ENCODE data around the gene CRYGN.

CRYGN gene

GRCh38 chr7:151439855-151440798 lies at the start of gene CRYGN:
Gene CRYGN (minus strand): TSS chr7:151440141. CDS start chr7:151439917, 224 bp downstream.
- DNase-seq: no peak

GRCh38 chr7:151489498-151489897 lies 49.6 kb upstream of the CRYGN start:
- no peak for DNase-seq

GRCh38 chr7:151488096-151488495 lies 48.2 kb upstream of the CRYGN start:
- DNase-seq: no peak

DNA sequence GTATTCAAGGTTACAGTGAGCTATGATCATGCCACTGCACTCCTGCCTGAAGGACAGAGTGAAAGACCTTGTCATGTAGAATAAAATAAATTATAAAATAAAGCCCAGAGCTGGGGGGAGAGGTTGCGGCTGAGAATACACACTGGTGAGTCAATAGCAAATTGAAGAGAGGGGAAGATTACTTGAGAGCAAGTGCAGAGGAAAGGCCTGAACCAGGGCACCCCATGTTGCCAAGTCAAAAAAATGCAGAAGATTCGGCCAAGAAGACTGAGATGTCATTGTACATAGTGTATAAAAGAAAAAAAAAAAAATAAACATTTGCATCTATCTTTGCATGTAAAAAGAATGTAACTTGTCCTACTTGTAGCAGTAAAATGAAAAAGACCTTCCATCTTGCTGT lies 47.3 kb upstream of the CRYGN start:
- DNase-seq: no peak

DNA sequence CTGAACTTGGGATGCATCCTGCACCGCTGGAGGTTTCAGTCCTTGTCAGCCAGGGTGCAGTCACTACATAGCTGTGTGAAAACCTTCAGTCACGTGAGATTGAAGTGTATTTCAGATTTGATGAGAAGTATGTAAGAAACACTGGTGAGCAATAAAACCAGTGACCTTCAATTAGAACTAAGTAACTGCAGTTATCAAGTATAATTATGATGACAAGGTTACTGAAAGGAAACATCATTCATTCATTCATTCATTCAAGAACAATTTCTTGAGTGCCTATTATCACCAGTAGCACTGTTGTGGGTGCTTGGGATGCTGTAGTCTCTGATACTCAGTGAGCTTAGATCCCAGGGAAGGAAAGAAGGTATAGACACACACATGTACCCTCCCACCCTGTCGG lies 46.1 kb upstream of the CRYGN start:
- no peak for DNase-seq

DNA sequence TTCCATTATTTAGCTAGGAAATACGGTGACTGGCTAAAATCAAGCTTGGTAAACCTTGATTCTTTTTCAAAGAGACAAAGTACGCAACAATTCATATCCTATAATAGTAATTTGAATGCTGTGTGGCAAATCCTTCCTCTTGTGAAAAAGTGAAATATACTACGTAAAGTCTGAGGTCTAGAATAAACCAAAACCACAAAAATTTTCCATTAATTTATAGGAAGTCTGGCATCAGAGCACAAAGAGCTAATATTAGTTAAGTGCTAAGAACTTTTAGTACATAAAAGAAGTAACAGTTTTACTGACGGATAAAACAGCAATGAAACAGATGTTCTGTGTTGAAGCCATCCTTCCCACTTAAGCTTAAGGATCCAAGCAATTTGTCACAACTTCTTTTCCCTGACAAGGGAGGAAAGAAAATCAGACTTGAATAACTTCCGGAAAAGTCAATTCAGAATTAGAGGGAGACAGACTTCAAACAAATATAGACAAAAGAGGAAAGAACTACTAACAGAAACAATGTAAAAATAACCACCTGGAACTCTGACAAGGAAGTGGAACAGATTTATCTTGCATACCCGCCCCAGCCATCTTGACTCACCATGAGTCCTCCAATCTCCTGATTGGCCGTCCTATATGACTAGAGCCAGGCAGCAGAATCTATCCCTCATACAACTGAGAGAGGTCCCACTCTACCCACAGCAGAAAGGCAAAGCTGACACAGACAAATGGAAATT lies 45.2 kb upstream of the CRYGN start:
- no peak for DNase-seq

DNA sequence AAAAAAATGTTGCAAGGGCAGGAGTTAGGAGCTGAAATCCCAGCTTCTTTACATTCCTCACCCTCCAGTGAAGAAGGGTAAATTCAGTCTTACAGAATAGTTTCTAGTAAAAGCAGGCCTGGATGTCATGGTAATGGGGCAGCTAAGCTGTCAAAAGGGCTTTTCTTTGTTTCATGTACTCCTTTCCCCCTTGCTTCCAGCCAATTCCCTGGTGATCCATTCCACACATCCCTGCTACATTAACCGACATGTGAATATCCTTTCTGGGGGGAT lies 43.7 kb upstream of the CRYGN start:
- DNase-seq: no peak

DNA sequence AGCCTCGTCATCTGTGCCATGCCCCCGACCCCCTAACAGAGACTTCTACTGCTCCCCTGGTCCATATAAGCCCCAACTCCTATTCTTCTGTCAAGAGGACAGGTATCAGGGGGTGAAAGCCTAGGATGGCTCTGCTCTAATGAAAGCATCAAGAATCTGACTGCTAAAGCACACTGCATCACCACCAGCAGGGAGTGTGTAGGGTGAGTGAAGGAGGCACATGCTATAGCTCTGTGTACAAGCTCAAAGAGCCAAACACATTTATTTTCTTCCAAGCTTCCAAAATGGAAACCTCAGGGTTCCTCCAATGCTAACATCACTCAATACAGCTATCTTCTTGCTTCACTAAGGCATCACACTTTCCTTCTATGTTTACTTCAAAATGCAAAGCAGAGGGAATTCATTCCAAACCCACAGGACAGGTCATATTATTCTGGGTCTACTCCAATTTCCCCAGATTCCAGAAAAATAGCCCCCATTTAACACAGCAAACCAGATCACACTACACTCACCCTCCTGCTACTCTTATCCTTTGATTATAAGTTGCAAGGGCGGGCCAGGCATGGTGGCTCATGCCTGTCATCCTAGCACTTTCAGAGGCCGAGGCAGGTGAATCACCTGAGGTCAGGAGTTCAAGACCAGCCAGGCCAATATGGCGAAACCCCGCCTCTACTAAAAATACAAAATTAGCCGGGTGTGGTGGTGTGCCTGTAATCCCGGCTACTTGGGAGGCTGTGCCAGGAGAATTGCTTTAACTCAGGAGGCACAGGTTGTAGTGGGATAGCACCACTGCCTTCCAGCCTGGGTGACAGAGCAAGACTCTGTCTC lies 43.2 kb upstream of the CRYGN start:
- DNase-seq: no peak

GRCh38 chr7:151481650-151482505 lies 41.9 kb upstream of the CRYGN start:
- DNase-seq: no peak

DNA sequence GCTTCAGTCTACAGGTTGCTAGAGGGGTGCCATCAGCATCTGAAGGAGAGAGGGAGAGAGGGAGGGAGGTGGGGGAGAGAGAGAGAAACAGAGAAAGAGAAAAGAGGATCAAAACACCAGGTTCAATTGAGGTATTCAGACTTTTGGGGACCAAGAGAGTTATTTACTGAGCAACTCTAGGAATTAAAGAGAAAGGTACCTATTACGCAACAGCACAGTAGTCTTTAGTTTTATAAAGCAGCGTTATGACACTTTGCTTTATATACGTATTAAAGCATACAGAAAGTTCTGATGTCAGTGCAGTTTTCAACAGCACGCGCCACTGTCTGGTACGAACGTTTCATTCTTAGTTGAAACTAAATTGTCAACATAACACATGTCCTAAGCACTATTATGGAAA lies 37.9 kb upstream of the CRYGN start:
- DNase-seq: no peak

GRCh38 chr7:151472644-151473380 lies 32.9 kb upstream of the CRYGN start:
- DNase-seq: peak; percentile 77

DNA sequence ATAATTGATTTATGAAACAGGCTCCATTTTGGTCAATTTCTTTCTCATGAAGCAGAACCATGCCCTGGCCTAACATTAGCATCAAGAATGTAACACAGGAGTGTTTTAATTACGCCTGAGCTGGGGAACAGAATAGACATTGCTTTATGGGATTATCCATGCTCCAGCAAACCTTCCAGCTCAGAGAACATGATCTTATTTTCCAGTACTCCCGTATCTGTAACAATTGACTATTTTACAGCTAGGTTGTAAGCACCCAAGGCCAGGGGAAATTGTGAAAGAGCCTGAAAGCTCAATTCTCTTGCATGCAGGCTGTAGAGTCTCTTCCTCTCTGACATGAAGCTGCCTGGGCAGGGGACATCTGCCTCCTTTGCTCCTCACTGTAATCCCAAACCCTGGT lies 30.8 kb upstream of the CRYGN start:
- no peak for DNase-seq

- no peak for DNase-seq
Observed at GRCh38 chr7:151469281-151469680, 29.3 kb upstream of the CRYGN start.

DNA sequence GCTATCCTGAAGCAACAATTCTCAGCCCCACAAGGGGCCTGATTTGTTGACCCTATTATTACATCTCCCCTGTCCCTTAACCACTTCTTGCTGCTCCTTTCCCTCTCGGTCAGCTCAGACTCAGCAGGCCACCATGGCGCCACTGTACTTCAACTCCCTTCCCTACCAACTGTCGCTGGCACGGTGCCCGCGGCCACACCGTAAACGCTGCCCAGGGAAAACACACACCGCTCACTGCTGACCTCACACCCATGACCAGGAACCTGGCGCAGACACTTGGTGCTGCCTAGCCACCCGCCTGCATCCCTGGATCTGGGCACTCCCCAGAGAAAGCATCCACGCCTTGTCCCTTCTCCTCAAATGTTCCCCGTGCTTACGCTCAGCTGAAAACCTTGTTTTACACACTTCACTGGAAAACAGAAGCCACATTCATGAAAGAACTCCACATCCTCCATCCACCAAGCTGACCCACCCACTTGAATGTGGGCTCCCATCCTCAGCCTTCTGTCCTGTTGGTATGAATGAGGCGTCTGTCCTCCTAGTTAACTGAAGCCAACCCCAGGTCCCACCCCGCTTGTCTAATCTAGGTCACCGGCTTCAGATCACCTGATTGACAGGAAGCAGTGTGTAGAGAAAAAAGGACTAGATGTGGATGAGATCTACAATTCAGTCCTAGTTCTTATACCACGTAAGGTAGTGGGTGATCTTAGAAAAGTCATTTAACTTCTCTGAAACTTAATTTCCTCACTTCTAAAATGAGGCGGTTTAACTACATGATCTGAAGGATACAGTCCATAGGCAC lies 28.5 kb upstream of the CRYGN start:
- DNase-seq: no peak

GRCh38 chr7:151465169-151465568 lies 25.2 kb upstream of the CRYGN start:
- no peak for DNase-seq

DNA sequence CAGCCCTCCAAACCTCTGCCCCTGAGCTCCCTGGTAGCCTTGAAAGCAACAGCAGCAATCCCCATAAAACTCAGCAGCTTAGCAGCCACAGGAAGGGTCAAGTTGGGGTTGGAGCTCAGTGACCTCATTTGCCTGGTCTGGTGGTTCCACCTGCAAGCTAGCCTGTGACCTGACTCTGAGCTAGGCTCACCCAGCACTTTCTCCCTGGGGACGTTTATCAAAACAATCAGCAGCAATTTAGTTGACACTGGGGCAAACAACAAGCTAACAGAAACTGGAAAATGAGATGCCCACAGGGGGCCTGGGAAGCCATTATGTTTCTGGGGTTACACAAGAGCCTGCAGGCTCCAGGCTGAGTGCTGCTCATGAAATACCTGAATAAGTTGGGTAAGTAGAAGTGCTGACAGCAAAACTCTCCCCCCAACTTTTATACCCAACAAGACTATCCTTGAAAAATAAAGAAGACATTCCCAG lies 22.4 kb upstream of the CRYGN start:
- no peak for DNase-seq

GRCh38 chr7:151461942-151462230 lies 21.9 kb upstream of the CRYGN start:
- no peak for DNase-seq

GRCh38 chr7:151461096-151461941 lies 21.4 kb upstream of the CRYGN start:
- DNase-seq: no peak

DNA sequence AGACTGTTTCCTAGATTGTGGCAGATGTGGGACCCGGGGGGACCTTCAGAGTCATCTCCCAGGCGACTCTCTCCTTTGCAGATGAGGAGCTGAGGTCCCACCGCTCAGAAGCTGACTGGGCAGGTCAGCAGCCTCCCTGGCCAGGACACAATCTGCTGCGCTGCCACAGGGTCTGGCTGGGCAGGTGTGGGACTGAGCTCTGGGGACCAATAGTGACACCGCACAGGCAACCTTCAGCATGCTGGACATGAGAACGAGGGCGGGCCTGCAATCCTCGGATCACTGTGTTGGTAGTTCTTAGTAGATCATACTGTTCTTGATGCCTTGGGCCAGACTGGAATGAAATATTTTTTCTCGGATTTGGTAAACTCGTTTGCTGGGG lies 20.5 kb upstream of the CRYGN start:
- DNase-seq: no peak

Data from RPMI8226 (cell line).